ENCODE results near the gene PGBD1.

DNA sequence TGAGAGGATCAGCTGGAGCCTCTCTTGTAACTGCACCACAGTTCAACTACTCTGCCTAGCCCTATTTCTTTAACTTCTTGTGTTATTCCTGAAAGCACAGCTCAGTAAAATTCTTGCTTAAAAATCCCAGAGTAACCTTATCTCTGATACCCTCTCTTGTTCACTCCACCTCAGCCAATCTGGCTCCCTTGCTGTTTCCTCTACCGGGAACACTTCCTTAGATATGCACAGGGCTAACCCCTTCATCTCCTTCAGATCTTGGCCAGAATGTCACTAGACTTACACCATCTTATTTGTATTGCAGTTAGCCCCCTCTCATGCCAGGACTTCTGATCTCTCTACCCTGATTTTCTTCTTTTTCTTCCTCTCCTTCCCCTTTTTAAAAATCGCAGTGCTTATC lies 65.7 kb downstream of the PGBD1 start:
- TF ChIP-seq, protein P1, sequence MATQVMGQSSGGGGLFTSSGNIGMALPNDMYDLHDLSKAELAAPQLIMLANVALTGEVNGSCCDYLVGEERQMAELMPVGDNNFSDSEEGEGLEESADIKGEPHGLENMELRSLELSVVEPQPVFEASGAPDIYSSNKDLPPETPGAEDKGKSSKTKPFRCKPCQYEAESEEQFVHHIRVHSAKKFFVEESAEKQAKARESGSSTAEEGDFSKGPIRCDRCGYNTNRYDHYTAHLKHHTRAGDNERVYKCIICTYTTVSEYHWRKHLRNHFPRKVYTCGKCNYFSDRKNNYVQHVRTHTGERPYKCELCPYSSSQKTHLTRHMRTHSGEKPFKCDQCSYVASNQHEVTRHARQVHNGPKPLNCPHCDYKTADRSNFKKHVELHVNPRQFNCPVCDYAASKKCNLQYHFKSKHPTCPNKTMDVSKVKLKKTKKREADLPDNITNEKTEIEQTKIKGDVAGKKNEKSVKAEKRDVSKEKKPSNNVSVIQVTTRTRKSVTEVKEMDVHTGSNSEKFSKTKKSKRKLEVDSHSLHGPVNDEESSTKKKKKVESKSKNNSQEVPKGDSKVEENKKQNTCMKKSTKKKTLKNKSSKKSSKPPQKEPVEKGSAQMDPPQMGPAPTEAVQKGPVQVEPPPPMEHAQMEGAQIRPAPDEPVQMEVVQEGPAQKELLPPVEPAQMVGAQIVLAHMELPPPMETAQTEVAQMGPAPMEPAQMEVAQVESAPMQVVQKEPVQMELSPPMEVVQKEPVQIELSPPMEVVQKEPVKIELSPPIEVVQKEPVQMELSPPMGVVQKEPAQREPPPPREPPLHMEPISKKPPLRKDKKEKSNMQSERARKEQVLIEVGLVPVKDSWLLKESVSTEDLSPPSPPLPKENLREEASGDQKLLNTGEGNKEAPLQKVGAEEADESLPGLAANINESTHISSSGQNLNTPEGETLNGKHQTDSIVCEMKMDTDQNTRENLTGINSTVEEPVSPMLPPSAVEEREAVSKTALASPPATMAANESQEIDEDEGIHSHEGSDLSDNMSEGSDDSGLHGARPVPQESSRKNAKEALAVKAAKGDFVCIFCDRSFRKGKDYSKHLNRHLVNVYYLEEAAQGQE (IDR thresholded peaks at IDR 0.05; ENCODE audit: insufficient read depth in 1 of 2, low read depth in 2 of 2, low read length in 2 of 2), result no peak
- TF ChIP-seq TAF1 (IDR thresholded peaks at IDR 0.05; ENCODE audit: borderline replicate concordance, insufficient read depth, low read length), result no peak
- no peak for TF ChIP-seq POLR2AphosphoS5 (IDR thresholded peaks at IDR 0.05; ENCODE audit: low read depth, low read length)
- no peak for TF ChIP-seq SIN3A (IDR thresholded peaks at IDR 0.05; ENCODE audit: borderline replicate concordance, insufficient read depth, low read length)

All from PFSK-1 (cell line).